Astrocyte of the spinal cord (primary cell): ENCODE results near the gene PCDH15.

Source experiments
- DNase-seq: peaks from one replicate; pipeline ENCODE4 v3.0.0; 2011; ENCODE audit warnings: low read depth, low spot score
- H3K4me3 ChIP-seq: 2 replicates; pipeline ENCODE4 v1.5.1; 2011; ENCODE audit warnings: low read depth, mild to moderate bottlenecking, low read length, moderate library complexity
- CTCF ChIP-seq: IDR thresholded peaks from 2 replicates; pipeline ENCODE4 v1.5.1; 2012; ENCODE audit warnings: low read depth, mild to moderate bottlenecking, low read length, inconsistent platforms
- in situ Hi-C: cut with HindIII; loops from 2 replicates; pipeline ENCODE4 v1.10.0; 2017; ENCODE audit warnings: low sequenced_read_pairs

The PCDH15 gene

GRCh38 chr10:54363390-54363789 is 437.6 kb downstream of the PCDH15 start:
- no peak overlapping the region for H3K4me3 ChIP-seq
- in situ Hi-C loops = no loop called here
- DNase-seq = no peak
- no peak for TF ChIP-seq CTCF

GRCh38 chr10:54342058-54342457 is 459.0 kb downstream of the PCDH15 start:
- H3K4me3 ChIP-seq = no peak overlapping the region
- no peak for TF ChIP-seq CTCF
- in situ Hi-C loops = no loop called here
- DNase-seq = no peak

GRCh38 chr10:54335296-54335695 is 465.7 kb downstream of the PCDH15 start:
- no peak for DNase-seq
- no peak for TF ChIP-seq CTCF
- no peak overlapping the region for H3K4me3 ChIP-seq
- in situ Hi-C loops = no loop called here

- H3K4me3 ChIP-seq = no peak overlapping the region
- DNase-seq = no peak
- no peak for TF ChIP-seq CTCF
- in situ Hi-C loops = no loop called here
These were observed 481.7 kb downstream of the PCDH15 start for GRCh38 chr10:54319341-54319740.

- in situ Hi-C loops = no loop called here
- no peak for TF ChIP-seq CTCF
- DNase-seq = no peak
- H3K4me3 ChIP-seq = no peak overlapping the region
These were observed 482.6 kb downstream of the PCDH15 start for GRCh38 chr10:54318470-54318869.

GRCh38 chr10:54314430-54314829 is 486.6 kb downstream of the PCDH15 start:
- in situ Hi-C loops = no loop called here
- no peak overlapping the region for H3K4me3 ChIP-seq
- DNase-seq = no peak
- TF ChIP-seq CTCF = no peak
